Keratinocyte (primary cell): ENCODE data around the gene PBX4. TPM values are rescaled to one million over a fixed set of nuclear protein-coding genes. Genes with fewer than 3 reads are reported as not detected.

Experiments
- DNase-seq: peaks from one replicate; pipeline ENCODE4 v3.0.0-alpha.2; 2011; ENCODE audit warnings: low read depth, missing footprints, low spot score
- FAIRE-seq: peaks from 2 replicates; lab custom pipeline; 2011; peaks lifted over from hg19 to GRCh38; lab: Jason Lieb, UNC
- H2AFZ ChIP-seq: 2 replicates; pipeline ENCODE4 v1.6.0; 2012; ENCODE audit warnings: low read length, control low read depth, inconsistent platforms; ENCODE audit not compliant: control insufficient read depth
- H3K27ac ChIP-seq: 2 replicates; pipeline ENCODE4 v1.5.1; 2011; ENCODE audit warnings: low read length; ENCODE audit not compliant: control insufficient read depth, insufficient read depth
- H3K27me3 ChIP-seq: 3 replicates; pipeline ENCODE4 v1.6.0; 2011; ENCODE audit warnings: low read length; ENCODE audit not compliant: control insufficient read depth, insufficient read depth; ENCODE audit errors: extremely low read depth
- H3K36me3 ChIP-seq, 2 experiments: 2 replicates in 1 of 2; 3 replicates in 1 of 2; pipeline ENCODE4 v1.5.1; 2011; ENCODE audit warnings: low read length in 2 of 2, mild to moderate bottlenecking in 1 of 2; ENCODE audit not compliant: control insufficient read depth in 2 of 2, insufficient read depth in 2 of 2; ENCODE audit errors: extremely low read depth in 1 of 2
- H3K4me1 ChIP-seq: 3 replicates; pipeline ENCODE4 v1.5.1; 2011; ENCODE audit warnings: low read length; ENCODE audit not compliant: control insufficient read depth, insufficient read depth; ENCODE audit errors: extremely low read depth
- H3K4me2 ChIP-seq: 3 replicates; pipeline ENCODE4 v1.6.0; 2011; ENCODE audit warnings: low read depth, low read length; ENCODE audit not compliant: control insufficient read depth, insufficient read depth; ENCODE audit errors: extremely low read depth
- H3K4me3 ChIP-seq, 3 experiments: fragments of 200-600 bp in 1 of 3; sonication (generic) in 1 of 3; 2 replicates in 2 of 3; 3 replicates in 1 of 3; pipeline ENCODE4 v1.5.1; 2011 to 2016; ENCODE audit warnings: low read length in 3 of 3, mild to moderate bottlenecking in 3 of 3, control low read depth in 2 of 3, inconsistent platforms in 1 of 3, low read depth in 1 of 3, mixed read lengths in 1 of 3, mixed run types in 1 of 3, moderate library complexity in 1 of 3; ENCODE audit not compliant: control insufficient read depth in 2 of 3, insufficient read depth in 2 of 3; ENCODE audit errors: extremely low read depth in 1 of 3
- H3K79me2 ChIP-seq: 2 replicates; pipeline ENCODE4 v1.6.0; 2012; ENCODE audit warnings: low read length; ENCODE audit not compliant: control insufficient read depth, insufficient read depth
- H3K9ac ChIP-seq: 3 replicates; pipeline ENCODE4 v1.6.0; 2011; ENCODE audit warnings: low read length; ENCODE audit not compliant: control insufficient read depth, insufficient read depth; ENCODE audit errors: extremely low read depth
- H3K9me1 ChIP-seq: 3 replicates; pipeline ENCODE4 v1.6.0; 2011; ENCODE audit warnings: low read length; ENCODE audit not compliant: control insufficient read depth, insufficient read depth; ENCODE audit errors: extremely low read depth
- H3K9me3 ChIP-seq: 2 replicates; pipeline ENCODE4 v1.5.1; 2012; ENCODE audit warnings: low read depth, low read length; ENCODE audit not compliant: control insufficient read depth
- H4K20me1 ChIP-seq: 3 replicates; pipeline ENCODE4 v1.6.0; 2011; ENCODE audit warnings: low read length; ENCODE audit not compliant: control insufficient read depth, insufficient read depth; ENCODE audit errors: extremely low read depth
- EZH2 ChIP-seq: IDR thresholded peaks from one replicate; pipeline ENCODE4 v1.6.1; 2012; ENCODE audit warnings: inconsistent platforms, mild to moderate bottlenecking, low read length, moderate library complexity
- dilution Hi-C: fragments of 300-500 bp; cut with MboI; formaldehyde crosslinking; loops from one replicate; pipeline ENCODE4 v1.7.0; 2020; ENCODE audit warnings: low sequenced_read_pairs; ENCODE audit not compliant: extremely low pct_ligation_motif_present
- polyA plus RNA-seq, 5 experiments: library from polyadenylated mRNA; depleted of rRNA in 3 of 5; stranded (reverse) in 3 of 5; stranded (forward) in 1 of 5; unstranded in 1 of 5; fragments of >200 nt; gene quantifications; 1 replicate in 1 of 5; 2 replicates in 3 of 5; 3 replicates in 1 of 5; pipeline versions ENCODE4 v1.2.1 to v1.2.3, GENCODE V29; 2011 to 2012; ENCODE audit warnings: missing spikeins in 2 of 5, low read depth in 1 of 5, low replicate concordance in 1 of 5
- TF ChIP-seq, protein P1 (sequence below), 3 experiments: IDR thresholded peaks in 1 of 3; conservative IDR thresholded peaks in 1 of 3; optimal IDR thresholded peaks in 1 of 3; 2 replicates in 2 of 3; 3 replicates in 1 of 3; pipeline versions ENCODE3 to v1.5.1; 2011; ENCODE audit warnings: low read length in 3 of 3, mild to moderate bottlenecking in 3 of 3, moderate library complexity in 2 of 3, control low read depth in 1 of 3, inconsistent platforms in 1 of 3; ENCODE audit not compliant: insufficient read depth in 2 of 3; ENCODE audit errors: extremely low read depth in 1 of 3

The PBX4 gene
- polyA plus RNA-seq, 1 donor (not counting 4 experiments of a cell fraction or from before 2014, with no cell fraction given) = 1.7 TPM

DNA sequence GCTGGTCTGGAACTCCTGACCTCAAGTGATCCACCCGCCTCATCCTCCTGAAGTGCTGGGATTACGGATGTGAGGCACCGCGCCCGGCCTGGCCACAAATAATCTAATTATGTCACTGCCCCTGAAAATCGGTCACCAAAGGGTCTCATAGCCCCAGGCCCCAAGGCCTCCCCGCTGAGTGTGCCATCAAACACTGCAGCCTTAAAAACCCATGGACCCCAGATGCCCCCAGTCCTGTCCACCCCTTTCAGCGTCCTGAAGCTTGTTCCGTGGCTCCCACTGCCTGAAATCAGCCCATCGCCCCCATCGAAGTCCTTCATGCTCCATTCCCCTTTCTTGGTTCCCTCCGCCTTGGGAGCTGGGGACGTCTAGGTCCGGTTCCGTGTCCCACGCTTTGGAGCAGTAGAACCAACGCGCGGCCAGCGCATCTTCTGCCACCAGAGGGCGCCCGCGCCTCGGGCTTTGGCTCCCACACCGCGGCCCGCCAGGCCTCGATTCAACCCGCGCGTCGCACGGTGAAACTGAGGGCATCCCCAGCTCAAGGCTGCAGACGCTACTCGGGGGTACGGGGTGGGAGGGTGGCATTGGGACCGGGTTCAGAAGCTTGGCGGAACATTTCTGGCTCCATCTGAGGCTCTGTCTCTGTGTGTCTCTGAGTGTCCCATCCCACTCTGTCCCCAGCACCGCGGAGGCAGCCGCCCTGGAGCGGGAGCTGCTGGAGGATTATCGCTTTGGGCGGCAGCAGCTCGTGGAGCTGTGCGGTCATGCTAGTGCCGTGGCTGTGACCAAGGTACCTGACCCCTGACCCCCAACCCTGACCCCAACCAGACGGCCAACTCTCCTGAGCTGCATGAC lies 86.3 kb downstream of the PBX4 start:
- DNase-seq (no peak), FAIRE-seq (no peak)
- H3K4me3 ChIP-seq = no peak overlapping the region
- peaks cover 0 to 12% of the 10 kb centered on the region in 2 experiments for H3K36me3 ChIP-seq
- H3K9me3 ChIP-seq = no peaks in the 10 kb centered on the region
- H2AFZ ChIP-seq = no peak overlapping the region
- H3K27me3 ChIP-seq = peaks cover 1% of the 10 kb centered on the region
- no peak for TF ChIP-seq EZH2
- TF ChIP-seq, protein P1, sequence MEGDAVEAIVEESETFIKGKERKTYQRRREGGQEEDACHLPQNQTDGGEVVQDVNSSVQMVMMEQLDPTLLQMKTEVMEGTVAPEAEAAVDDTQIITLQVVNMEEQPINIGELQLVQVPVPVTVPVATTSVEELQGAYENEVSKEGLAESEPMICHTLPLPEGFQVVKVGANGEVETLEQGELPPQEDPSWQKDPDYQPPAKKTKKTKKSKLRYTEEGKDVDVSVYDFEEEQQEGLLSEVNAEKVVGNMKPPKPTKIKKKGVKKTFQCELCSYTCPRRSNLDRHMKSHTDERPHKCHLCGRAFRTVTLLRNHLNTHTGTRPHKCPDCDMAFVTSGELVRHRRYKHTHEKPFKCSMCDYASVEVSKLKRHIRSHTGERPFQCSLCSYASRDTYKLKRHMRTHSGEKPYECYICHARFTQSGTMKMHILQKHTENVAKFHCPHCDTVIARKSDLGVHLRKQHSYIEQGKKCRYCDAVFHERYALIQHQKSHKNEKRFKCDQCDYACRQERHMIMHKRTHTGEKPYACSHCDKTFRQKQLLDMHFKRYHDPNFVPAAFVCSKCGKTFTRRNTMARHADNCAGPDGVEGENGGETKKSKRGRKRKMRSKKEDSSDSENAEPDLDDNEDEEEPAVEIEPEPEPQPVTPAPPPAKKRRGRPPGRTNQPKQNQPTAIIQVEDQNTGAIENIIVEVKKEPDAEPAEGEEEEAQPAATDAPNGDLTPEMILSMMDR (optimal IDR thresholded peaks at IDR 0.05 in 1 of 3, IDR thresholded peaks at IDR 0.05 in 1 of 3, conservative IDR thresholded peaks at IDR 0.05 in 1 of 3; ENCODE audit: extremely low read depth in 1 of 3, insufficient read depth in 2 of 3, low read length in 3 of 3) = peak; percentile 88 to 100 (median 92)
- no peak overlapping the region for H3K9ac ChIP-seq
- H3K4me1 ChIP-seq = peaks cover 2% of the 10 kb centered on the region
- no peak overlapping the region for H3K4me2 ChIP-seq
- no peaks in the 10 kb centered on the region for H3K9me1 ChIP-seq
- dilution Hi-C loops = no loop called here
- H3K79me2 ChIP-seq = no peaks in the 10 kb centered on the region
- no peaks in the 10 kb centered on the region for H4K20me1 ChIP-seq
- H3K27ac ChIP-seq = no peak overlapping the region

DNA sequence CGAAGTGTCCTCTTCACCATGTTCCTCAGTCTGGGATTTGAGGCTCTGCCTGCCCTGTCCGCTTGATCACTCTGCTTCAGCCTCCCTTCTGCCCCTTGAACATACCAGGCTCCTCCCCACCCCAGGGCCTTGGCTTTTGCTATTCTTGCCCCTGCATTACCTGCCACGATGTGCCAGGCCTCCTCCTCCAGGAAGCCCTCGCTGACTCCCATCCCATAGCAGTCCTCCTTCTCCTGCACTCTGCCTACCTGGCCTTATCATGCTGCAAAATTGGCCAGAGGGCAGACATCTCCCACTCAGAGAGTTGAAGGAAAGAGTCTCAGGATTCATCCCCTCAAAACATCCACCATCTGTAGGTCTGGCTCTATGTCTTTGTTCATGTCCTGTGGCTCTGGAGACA lies 87.6 kb downstream of the PBX4 start:
- Histone ChIP-seq H3K4me3 (no peak overlapping the region), H3K9me3 (no peaks in the 10 kb centered on the region), H3K79me2 (no peaks in the 10 kb centered on the region), H3K4me1 (peaks cover 2% of the 10 kb centered on the region), H3K36me3 (peaks cover 0 to 15% of the 10 kb centered on the region in 2 experiments), H3K9me1 (no peaks in the 10 kb centered on the region), H2AFZ (no peak overlapping the region), H3K4me2 (no peak overlapping the region), H3K27me3 (no peaks in the 10 kb centered on the region), H3K9ac (no peak overlapping the region), H4K20me1 (no peaks in the 10 kb centered on the region), H3K27ac (no peak overlapping the region)
- dilution Hi-C loops = no loop called here
- no peak for TF ChIP-seq EZH2
- TF ChIP-seq, protein P1 (optimal IDR thresholded peaks at IDR 0.05 in 1 of 3, IDR thresholded peaks at IDR 0.05 in 1 of 3, conservative IDR thresholded peaks at IDR 0.05 in 1 of 3; ENCODE audit: extremely low read depth in 1 of 3, insufficient read depth in 2 of 3, low read length in 3 of 3) = no peak
- DNase-seq (no peak), FAIRE-seq (no peak)
